ENCODE measurements around the gene SF3A2. TPM values are rescaled to one million over a fixed set of nuclear protein-coding genes. Genes with fewer than 3 reads are reported as not detected.

Gene SF3A2
- total RNA-seq, 4 donors from 2014 or later: 25.7 to 39.8 (median 30.3) TPM

- TF ChIP-seq CTCF (IDR thresholded peaks at IDR 0.05) (no peak), POLR2A (IDR thresholded peaks at IDR 0.05) (peak in 1 of 2 donors; percentile 36)
- intact Hi-C loops (cut with DNase I): loop anchor here (2.0 to 5.0 kb wide), 2 partner anchors 35 to 96 kb away; no protein-coding TSS in a partner anchor
- Histone ChIP-seq H3K4me3 (replicated peaks in 1 of 3) (peak overlapping the region; percentile 51 to 92 (median 86)), H3K27ac (peak overlapping the region; percentile 96 to 99 (median 98)), H3K36me3 (peaks cover 6 to 12% of the 10 kb centered on the region in 2 donors), H3K4me1 (peaks cover 45 to 57% of the 10 kb centered on the region in 2 donors), H3K27me3 (no peaks in the 10 kb centered on the region), H3K9me3 (no peaks in the 10 kb centered on the region)
- DNase-seq: no peak
- 0% methylated on average over 2 to 5 of the region's 28 CpGs for WGBS, 2 donors
Measured at GRCh38 chr19:2236064-2236313, 635 bp upstream of the SF3A2 start.

GRCh38 chr19:2237051-2237868 is 636 bp downstream of the SF3A2 start:
- peaks cover 58 to 67% of the 10 kb centered on the region in 2 donors for H3K4me1 ChIP-seq
- WGBS, 2 donors: 46 to 59% methylated on average over 33 to 42 of the region's 43 CpGs
- H3K36me3 ChIP-seq: peaks cover 4 to 12% of the 10 kb centered on the region in 2 donors
- peak overlapping the region; percentile 70 to 92 (median 86) for H3K4me3 ChIP-seq (replicated peaks in 1 of 3)
- no peak for TF ChIP-seq CTCF (IDR thresholded peaks at IDR 0.05)
- no peak for TF ChIP-seq POLR2A (IDR thresholded peaks at IDR 0.05)
- intact Hi-C loops (cut with DNase I): loop anchor here (2.0 to 5.0 kb wide), 2 partner anchors 34 to 95 kb away; no protein-coding TSS in a partner anchor
- H3K9me3 ChIP-seq: no peaks in the 10 kb centered on the region
- H3K27me3 ChIP-seq: no peaks in the 10 kb centered on the region
- DNase-seq: no peak
- peak overlapping the region; percentile 96 to 99 (median 98) for H3K27ac ChIP-seq

- no peak overlapping the region for H3K27ac ChIP-seq
- no peaks in the 10 kb centered on the region for H3K9me3 ChIP-seq
- DNase-seq: no peak
- 70 to 77% methylated on average over 6 of the region's 6 CpGs for WGBS, 2 donors
- H3K27me3 ChIP-seq: no peaks in the 10 kb centered on the region
- H3K4me3 ChIP-seq (replicated peaks in 1 of 3): peak overlapping the region in 1 of 3 donors; percentile 86
- peaks cover 58 to 67% of the 10 kb centered on the region in 2 donors for H3K4me1 ChIP-seq
- intact Hi-C loops (cut with DNase I): loop anchor here (2.0 to 5.0 kb wide), 2 partner anchors 33 to 94 kb away; no protein-coding TSS in a partner anchor
- no peak for TF ChIP-seq CTCF (IDR thresholded peaks at IDR 0.05)
- no peak for TF ChIP-seq POLR2A (IDR thresholded peaks at IDR 0.05)
- peaks cover 0 to 10% of the 10 kb centered on the region in 2 donors for H3K36me3 ChIP-seq
Measured at GRCh38 chr19:2237869-2238153, 1.2 kb downstream of the SF3A2 start.

GRCh38 chr19:2239173-2239572 is 2.5 kb downstream of the SF3A2 start:
- Histone ChIP-seq H3K27me3 (no peaks in the 10 kb centered on the region), H3K4me1 (peaks cover 58 to 60% of the 10 kb centered on the region in 2 donors), H3K4me3 (replicated peaks in 1 of 3) (no peak overlapping the region), H3K9me3 (no peaks in the 10 kb centered on the region), H3K27ac (peak overlapping the region; percentile 47 to 78 (median 62)), H3K36me3 (peaks cover 10% of the 10 kb centered on the region in 2 donors)
- intact Hi-C loops (cut with DNase I): loop anchor here (5.0 kb wide), 1 partner anchor 93 kb away; no protein-coding TSS in a partner anchor
- TF ChIP-seq POLR2A (IDR thresholded peaks at IDR 0.05) (no peak), CTCF (IDR thresholded peaks at IDR 0.05) (no peak)
- WGBS, 2 donors: 72 to 75% methylated on average over 10 of the region's 10 CpGs
- no peak for DNase-seq
